Neuron (in vitro differentiated cells): ENCODE measurements around the gene DAG1.
A peak's percentile ranks its signal among the peaks of the same experiment; 100 is the strongest.

Experiments
- H2AFZ ChIP-seq: one replicate; pipeline ENCODE4 v1.6.1; 2013; ENCODE audit warnings: low read depth, mild to moderate bottlenecking, inconsistent platforms, low read length, moderate library complexity
- H3K27me3 ChIP-seq: one replicate; pipeline ENCODE4 v1.6.1; 2013; ENCODE audit warnings: low read length; ENCODE audit not compliant: insufficient read depth
- H3K36me3 ChIP-seq: one replicate; pipeline ENCODE4 v1.6.1; 2013; ENCODE audit warnings: low read length; ENCODE audit not compliant: insufficient read depth
- H3K4me1 ChIP-seq: one replicate; pipeline ENCODE4 v1.6.1; 2013; ENCODE audit warnings: low read length; ENCODE audit not compliant: insufficient read depth
- H3K4me3 ChIP-seq: 2 replicates; pipeline ENCODE4 v1.5.1; 2013; ENCODE audit warnings: mild to moderate bottlenecking, low read length, moderate library complexity
- H3K9me3 ChIP-seq: one replicate; pipeline ENCODE4 v1.6.1; 2013; ENCODE audit warnings: low read length

The DAG1 gene

GRCh38 chr3:49533031-49533430 is 63.0 kb downstream of the DAG1 start:
- Histone ChIP-seq H3K4me3 (no peak overlapping the region), H3K9me3 (peaks cover 14% of the 10 kb centered on the region), H3K27me3 (no peaks in the 10 kb centered on the region), H2AFZ (no peak overlapping the region), H3K36me3 (peaks cover 41% of the 10 kb centered on the region), H3K4me1 (peaks cover 34% of the 10 kb centered on the region)

- peaks cover 34% of the 10 kb centered on the region for H3K4me1 ChIP-seq
- H2AFZ ChIP-seq, result no peak overlapping the region
- H3K9me3 ChIP-seq, result peaks cover 14% of the 10 kb centered on the region
- H3K36me3 ChIP-seq, result peaks cover 37% of the 10 kb centered on the region
- H3K27me3 ChIP-seq, result no peaks in the 10 kb centered on the region
- no peak overlapping the region for H3K4me3 ChIP-seq
These were observed 63.9 kb downstream of the DAG1 start for GRCh38 chr3:49533786-49534519.

DNA sequence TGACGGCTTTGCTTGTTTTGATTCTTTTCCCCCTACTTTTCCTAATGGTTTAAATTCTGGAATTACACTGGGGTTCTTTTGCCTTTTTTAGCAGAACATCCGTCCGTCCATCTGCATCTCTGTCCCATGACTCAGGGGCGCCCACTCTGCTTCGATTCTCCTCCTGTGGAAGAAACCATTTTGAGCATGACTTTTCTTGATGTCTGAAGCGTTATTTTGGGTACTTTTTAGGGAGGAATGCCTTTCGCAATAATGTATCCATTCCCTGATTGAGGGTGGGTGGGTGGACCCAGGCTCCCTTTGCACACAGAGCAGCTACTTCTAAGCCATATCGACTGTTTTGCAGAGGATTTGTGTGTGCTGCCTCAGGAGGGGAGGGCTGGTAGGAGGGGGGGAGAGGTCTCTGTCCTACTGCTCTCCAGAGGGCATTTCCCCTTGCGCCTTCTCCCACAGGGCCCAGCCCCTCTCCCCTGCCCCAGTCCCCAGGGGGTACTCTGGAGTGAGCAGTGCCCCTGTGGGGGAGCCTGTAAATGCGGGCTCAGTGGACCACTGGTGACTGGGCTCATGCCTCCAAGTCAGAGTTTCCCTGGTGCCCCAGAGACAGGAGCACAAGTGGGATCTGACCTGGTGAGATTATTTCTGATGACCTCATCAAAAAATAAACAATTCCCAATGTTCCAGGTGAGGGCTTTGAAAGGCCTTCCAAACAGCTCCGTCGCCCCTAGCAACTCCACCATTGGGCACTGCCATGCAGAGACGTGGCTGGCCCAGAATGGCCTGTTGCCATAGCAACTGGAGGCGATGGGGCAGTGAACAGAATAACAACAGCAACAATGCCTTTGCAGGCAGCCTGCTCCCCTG is 64.7 kb downstream of the DAG1 start:
- Histone ChIP-seq H3K4me3 (no peak overlapping the region), H3K36me3 (peaks cover 33% of the 10 kb centered on the region), H3K4me1 (peaks cover 34% of the 10 kb centered on the region), H3K9me3 (peaks cover 14% of the 10 kb centered on the region), H3K27me3 (no peaks in the 10 kb centered on the region), H2AFZ (no peak overlapping the region)

GRCh38 chr3:49535971-49536874 is 66.2 kb downstream of the DAG1 start:
- no peak overlapping the region for H2AFZ ChIP-seq

DNA sequence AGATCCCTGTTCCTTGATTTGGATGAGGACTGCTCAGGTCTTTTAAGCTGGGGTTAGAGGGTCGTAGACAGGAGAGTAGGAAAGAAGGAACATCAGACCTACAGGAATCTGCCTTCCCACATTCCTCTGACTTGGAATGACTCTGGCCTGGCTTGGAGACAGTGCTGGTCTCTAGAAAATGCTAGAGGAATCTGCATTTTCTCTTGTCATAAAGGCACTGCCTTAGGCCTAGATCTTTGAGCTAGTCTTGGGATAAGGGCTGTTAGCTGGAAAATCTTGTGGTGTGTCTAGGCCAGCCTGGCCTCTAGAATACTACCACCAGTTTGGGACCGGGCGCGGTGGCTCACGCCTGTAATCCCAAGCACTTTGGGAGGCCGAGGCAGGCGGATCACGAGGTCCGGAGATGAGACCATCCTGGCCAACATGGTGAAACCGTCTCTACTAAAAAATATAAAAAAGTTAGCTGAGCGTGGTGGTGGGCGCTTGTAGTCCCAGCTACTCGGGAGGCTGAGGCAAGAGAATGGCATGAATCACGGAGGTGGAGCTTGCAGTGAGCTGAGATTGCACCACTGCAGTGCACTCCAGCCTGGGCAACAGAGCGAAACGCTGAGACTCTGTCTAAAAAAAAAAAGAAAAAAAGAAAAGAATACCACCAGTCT is 66.9 kb downstream of the DAG1 start:
- Histone ChIP-seq H3K4me1 (peaks cover 40% of the 10 kb centered on the region), H3K27me3 (no peaks in the 10 kb centered on the region), H3K9me3 (peaks cover 6% of the 10 kb centered on the region), H3K36me3 (peaks cover 12% of the 10 kb centered on the region), H3K4me3 (no peak overlapping the region), H2AFZ (no peak overlapping the region)

More at GRCh38 chr3:49535971-49536874, 66.2 kb downstream of the DAG1 start:
- Histone ChIP-seq H3K4me1 (peaks cover 40% of the 10 kb centered on the region), H3K36me3 (peaks cover 20% of the 10 kb centered on the region), H3K9me3 (peaks cover 14% of the 10 kb centered on the region), H3K27me3 (no peaks in the 10 kb centered on the region), H3K4me3 (no peak overlapping the region)

GRCh38 chr3:49539659-49540560 is 69.8 kb downstream of the DAG1 start:
- Histone ChIP-seq H3K9me3 (no peaks in the 10 kb centered on the region), H3K36me3 (no peaks in the 10 kb centered on the region), H3K4me3 (peak overlapping the region; percentile 70)

DNA sequence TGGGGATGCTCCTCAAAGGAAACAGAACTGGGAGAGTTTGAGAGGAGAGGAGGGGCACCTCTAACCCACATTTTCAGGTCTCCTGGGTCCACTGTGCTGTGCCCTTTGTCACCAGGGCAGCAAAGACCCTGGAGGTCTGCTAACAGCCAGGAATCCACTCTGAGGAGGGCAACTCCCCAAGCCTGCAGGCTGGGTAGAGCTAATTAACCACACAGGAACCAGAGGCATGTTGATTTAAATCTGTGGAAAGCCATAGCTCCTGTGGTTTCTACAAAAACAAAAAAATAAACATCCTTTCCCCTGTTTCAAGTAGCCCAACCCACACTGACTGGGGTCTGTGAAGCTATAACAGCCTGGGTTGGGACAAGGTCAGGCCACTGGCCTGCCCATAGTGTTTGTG is 82.0 kb downstream of the DAG1 start:
- Histone ChIP-seq H2AFZ (no peak overlapping the region), H3K9me3 (no peaks in the 10 kb centered on the region), H3K4me1 (peaks cover 28% of the 10 kb centered on the region), H3K27me3 (no peaks in the 10 kb centered on the region), H3K4me3 (no peak overlapping the region), H3K36me3 (no peaks in the 10 kb centered on the region)

More at GRCh38 chr3:49539659-49540560, 69.8 kb downstream of the DAG1 start:
- Histone ChIP-seq H3K27me3 (peaks cover 3% of the 10 kb centered on the region), H2AFZ (peak overlapping the region; percentile 90), H3K4me1 (peaks cover 27% of the 10 kb centered on the region)

GRCh38 chr3:49553324-49553691 is 83.2 kb downstream of the DAG1 start:
- Histone ChIP-seq H3K9me3 (no peaks in the 10 kb centered on the region), H3K4me1 (peaks cover 23% of the 10 kb centered on the region), H2AFZ (peak overlapping the region; percentile 48), H3K4me3 (peak overlapping the region; percentile 72), H3K36me3 (no peaks in the 10 kb centered on the region), H3K27me3 (no peaks in the 10 kb centered on the region)

DNA sequence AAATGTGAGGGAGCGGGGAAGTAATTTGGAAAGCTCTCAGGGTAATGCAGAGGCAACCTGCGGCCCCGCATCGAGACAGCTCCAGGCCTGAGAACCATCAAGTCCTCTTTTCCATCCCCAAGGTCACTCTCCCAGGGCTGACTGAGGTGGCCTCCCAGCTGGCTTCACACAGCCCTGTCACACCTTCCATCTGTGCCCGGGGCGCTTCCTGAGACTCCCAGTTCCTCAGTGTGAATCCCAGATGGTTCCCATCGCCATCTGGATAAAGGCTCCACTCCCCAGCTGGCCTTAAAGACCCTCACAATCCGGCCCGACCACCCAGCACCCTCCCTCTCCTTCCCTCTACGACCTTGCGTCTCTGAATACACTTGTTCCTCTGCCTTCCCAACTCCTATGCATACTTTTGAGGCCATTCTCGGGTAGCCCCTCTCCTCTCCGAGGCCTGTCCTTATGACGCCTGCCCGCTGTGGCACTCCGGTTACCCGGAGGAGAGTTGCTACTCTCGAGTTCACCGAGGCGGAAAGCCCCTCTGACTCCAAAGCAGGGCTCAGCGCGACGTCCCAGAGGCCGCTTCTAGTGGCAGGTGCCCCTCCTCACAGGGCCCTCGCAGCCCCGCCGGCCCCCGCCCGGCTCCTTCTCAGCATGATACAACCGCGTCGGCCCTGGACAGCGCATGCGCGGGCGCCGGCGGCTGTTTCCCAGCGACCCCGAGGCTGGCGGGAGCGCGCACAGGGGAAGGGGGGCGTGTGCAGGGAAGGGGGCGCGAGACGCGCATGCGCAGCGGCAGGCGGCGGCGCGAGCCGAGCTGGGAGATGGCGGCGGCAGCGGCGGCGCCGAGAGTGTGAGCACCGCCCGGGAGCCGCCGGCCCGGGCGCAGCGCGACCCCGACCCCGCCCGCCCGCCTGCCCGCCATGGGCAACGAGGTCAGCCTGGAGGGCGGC is 83.9 kb downstream of the DAG1 start, which contains the start of gene BSN:
BSN (plus strand) TSS at position 786 of the 941 bp plus-strand sequence; CDS start at position 912, 126 bp downstream.
- no peaks in the 10 kb centered on the region for H3K36me3 ChIP-seq
- H3K4me3 ChIP-seq, result peak within 1 kb of the TSS; percentile 72
- no peaks in the 10 kb centered on the region for H3K27me3 ChIP-seq
- H2AFZ ChIP-seq, result peak within 1 kb of the TSS; percentile 56
- H3K4me1 ChIP-seq, result peaks cover 27% of the 10 kb centered on the region
- H3K9me3 ChIP-seq, result no peaks in the 10 kb centered on the region

- Histone ChIP-seq H3K4me1 (peaks cover 27% of the 10 kb centered on the region), H3K9me3 (no peaks in the 10 kb centered on the region), H3K36me3 (no peaks in the 10 kb centered on the region), H3K4me3 (peak overlapping the region; percentile 72), H2AFZ (peak overlapping the region; percentile 56), H3K27me3 (no peaks in the 10 kb centered on the region)
These were observed 84.7 kb downstream of the DAG1 start for GRCh38 chr3:49554633-49555265.
